Measurements from ENCODE around the gene GASK1B.

- TF ChIP-seq CTCF (conservative IDR thresholded peaks at IDR 0.05 in 1 of 2, IDR thresholded peaks at IDR 0.05 in 1 of 2; ENCODE audit: extremely low read depth in 1 of 2, insufficient read depth in 1 of 2, low read depth in 1 of 2, low read length in 2 of 2) (no peak), EZH2 (IDR thresholded peaks at IDR 0.05; ENCODE audit: borderline replicate concordance, low read length) (no peak)
Measured at GRCh38 chr4:158214856-158215255, 42.0 kb upstream of the GASK1B start.

Measured in mammary epithelial cell (primary cell).